KMS-11 (cell line): ENCODE measurements around the gene DENND1A.
"Not testable (repeated sequence)": the region's sequence is repeated elsewhere in the genome, so short reads cannot be mapped to it uniquely, and the experiment has no call there.

Source experiments
- H2AFZ ChIP-seq: fragments of 200-600 bp; sonication (generic); 2 replicates; pipeline ENCODE4 v1.6.1; 2016; ENCODE audit warnings: antibody characterized with exemption, mixed run types, low read depth
- H3K27ac ChIP-seq: fragments of 200-600 bp; sonication (generic); 2 replicates; pipeline ENCODE4 v1.6.1; 2016; ENCODE audit warnings: mild to moderate bottlenecking, mixed run types
- H3K27me3 ChIP-seq: fragments of 200-600 bp; sonication (generic); 2 replicates; pipeline ENCODE4 v1.6.1; 2017; ENCODE audit warnings: mild to moderate bottlenecking, low read depth, mixed run types, moderate library complexity; ENCODE audit not compliant: insufficient read depth
- H3K36me3 ChIP-seq: fragments of 200-600 bp; sonication (generic); 2 replicates; pipeline ENCODE4 v1.6.1; 2017; ENCODE audit warnings: mild to moderate bottlenecking, mixed run types; ENCODE audit not compliant: insufficient read depth
- H3K4me1 ChIP-seq: fragments of 200-600 bp; sonication (generic); 2 replicates; pipeline ENCODE4 v1.6.1; 2016; ENCODE audit warnings: mild to moderate bottlenecking, low read depth, mixed run types; ENCODE audit not compliant: poor library complexity, severe bottlenecking
- H3K4me2 ChIP-seq: fragments of 200-600 bp; sonication (generic); 2 replicates; pipeline ENCODE4 v1.7.0; 2016; ENCODE audit warnings: mild to moderate bottlenecking, mixed run types
- H3K4me3 ChIP-seq: fragments of 200-600 bp; sonication (generic); IDR thresholded peaks from 2 replicates; pipeline ENCODE4 v1.6.1; 2017; ENCODE audit warnings: low read depth, low read length, mixed read lengths; ENCODE audit not compliant: insufficient read depth
- H3K79me2 ChIP-seq: fragments of 200-600 bp; sonication (generic); 2 replicates; pipeline ENCODE4 v1.6.1; 2016; ENCODE audit warnings: low read depth, mixed run types; ENCODE audit not compliant: insufficient read depth
- H3K9ac ChIP-seq: fragments of 200-600 bp; sonication (generic); 2 replicates; pipeline ENCODE4 v1.6.1; 2016; ENCODE audit warnings: mild to moderate bottlenecking, mixed run types
- H4K20me1 ChIP-seq: fragments of 200-600 bp; sonication (generic); 2 replicates; pipeline ENCODE4 v1.6.1; 2016; ENCODE audit warnings: mild to moderate bottlenecking, mixed run types; ENCODE audit not compliant: insufficient read depth
- CTCF ChIP-seq: fragments of 200-600 bp; sonication (generic); conservative IDR thresholded peaks from 2 replicates; pipeline ENCODE4 v1.6.1; 2017; ENCODE audit warnings: low read depth, mild to moderate bottlenecking, antibody characterized with exemption, low read length, moderate library complexity, mixed read lengths

DENND1A gene

DNA sequence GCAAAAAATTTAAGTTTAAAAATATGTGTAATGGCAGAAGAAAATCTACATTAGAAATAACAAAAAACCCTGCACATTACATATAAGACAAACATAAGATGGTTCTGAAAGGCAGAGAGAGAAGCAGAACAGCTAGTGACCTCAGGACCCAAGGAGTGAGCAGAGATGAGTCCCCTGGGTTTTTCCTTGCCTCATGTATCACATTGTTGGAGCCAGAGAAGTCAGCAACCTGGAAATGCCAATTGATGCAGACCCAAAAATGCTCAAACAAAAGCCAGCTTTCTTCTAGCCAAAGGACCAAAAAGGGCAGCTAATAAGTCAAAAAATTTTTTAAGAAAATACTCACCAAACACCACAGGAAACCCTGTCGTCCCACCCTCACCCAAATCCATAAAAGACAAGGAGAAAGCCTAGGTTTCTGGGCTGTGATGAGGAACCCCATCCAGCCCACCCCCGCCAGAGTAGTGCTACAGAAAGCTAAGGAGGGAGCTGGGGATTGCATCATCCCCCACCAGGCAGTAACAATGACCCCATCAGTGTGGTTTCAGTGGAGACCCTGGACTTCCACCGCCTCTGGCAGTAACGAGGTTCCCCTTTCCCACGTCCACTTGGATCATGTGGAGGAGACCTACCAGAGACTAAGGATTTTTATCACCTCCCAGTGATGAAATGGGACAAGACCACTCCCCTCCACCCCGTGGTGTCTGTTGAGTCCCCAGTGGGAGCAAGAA, 17.6 kb downstream of the DENND1A start:
- TF ChIP-seq CTCF, result no peak
- no peaks in the 10 kb centered on the region for H4K20me1 ChIP-seq
- no peak overlapping the region for H2AFZ ChIP-seq
- no peaks in the 10 kb centered on the region for H3K36me3 ChIP-seq
- H3K27ac ChIP-seq, result no peak overlapping the region
- H3K79me2 ChIP-seq, result no peaks in the 10 kb centered on the region
- H3K4me3 ChIP-seq, result no peak overlapping the region
- H3K27me3 ChIP-seq, result no peaks in the 10 kb centered on the region
- H3K4me2 ChIP-seq, result no peak overlapping the region
- no peak overlapping the region for H3K9ac ChIP-seq
- no peaks in the 10 kb centered on the region for H3K4me1 ChIP-seq

DNA sequence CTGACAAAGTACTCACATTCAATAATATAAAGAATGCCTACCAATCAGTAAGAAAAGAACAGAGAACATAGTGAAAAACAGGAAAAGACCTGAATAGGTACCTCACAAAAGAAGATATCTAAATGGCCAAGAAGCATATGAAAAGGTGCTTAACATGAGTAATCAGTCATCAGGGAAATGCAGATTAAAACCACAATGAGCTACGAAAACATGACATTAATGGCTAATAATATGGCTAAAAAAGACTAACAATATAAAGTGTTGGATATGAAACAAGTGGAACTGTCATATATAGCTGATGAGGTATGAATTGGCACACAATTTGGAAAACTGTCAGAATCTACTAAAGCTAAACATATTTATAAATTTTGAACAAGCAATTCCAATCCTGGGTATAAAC, 18.9 kb downstream of the DENND1A start:
- Histone ChIP-seq H3K9ac (no peak overlapping the region), H2AFZ (no peak overlapping the region), H3K79me2 (no peaks in the 10 kb centered on the region), H3K36me3 (no peaks in the 10 kb centered on the region), H3K4me2 (no peak overlapping the region), H4K20me1 (no peaks in the 10 kb centered on the region), H3K27ac (no peak overlapping the region), H3K4me3 (no peak overlapping the region), H3K4me1 (no peaks in the 10 kb centered on the region), H3K27me3 (no peaks in the 10 kb centered on the region)
- no peak for TF ChIP-seq CTCF

- not testable (repeated sequence) for H3K27me3 ChIP-seq, H4K20me1 ChIP-seq, H3K4me1 ChIP-seq, H3K9ac ChIP-seq, H3K36me3 ChIP-seq, H3K4me2 ChIP-seq, H3K79me2 ChIP-seq, H3K27ac ChIP-seq, H3K4me3 ChIP-seq, H2AFZ ChIP-seq
Measured at GRCh38 chr9:123909192-123909591, 20.7 kb downstream of the DENND1A start.

DNA sequence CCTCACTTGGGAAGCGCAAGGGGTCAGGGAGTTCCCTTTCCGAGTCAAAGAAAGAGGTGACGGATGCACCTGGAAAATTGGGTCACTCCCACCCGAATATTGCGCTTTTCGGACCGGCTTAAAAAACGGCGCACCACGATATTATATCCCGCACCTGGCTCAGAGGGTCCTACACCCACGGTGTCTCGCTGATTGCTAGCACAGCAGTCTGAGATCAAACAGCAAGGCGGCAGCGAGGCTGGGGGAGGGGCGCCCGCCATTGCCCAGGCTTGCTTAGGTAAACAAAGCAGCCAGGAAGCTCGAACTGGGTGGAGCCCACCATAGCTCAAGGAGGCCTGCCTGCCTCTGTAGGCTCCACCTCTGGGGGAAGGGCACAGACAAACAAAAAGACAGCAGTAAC, 26.4 kb downstream of the DENND1A start:
- not testable (repeated sequence) for H4K20me1 ChIP-seq, H3K9ac ChIP-seq, H3K36me3 ChIP-seq, H3K79me2 ChIP-seq, H3K27ac ChIP-seq, H3K27me3 ChIP-seq, H2AFZ ChIP-seq, H3K4me2 ChIP-seq, H3K4me1 ChIP-seq, H3K4me3 ChIP-seq

DNA sequence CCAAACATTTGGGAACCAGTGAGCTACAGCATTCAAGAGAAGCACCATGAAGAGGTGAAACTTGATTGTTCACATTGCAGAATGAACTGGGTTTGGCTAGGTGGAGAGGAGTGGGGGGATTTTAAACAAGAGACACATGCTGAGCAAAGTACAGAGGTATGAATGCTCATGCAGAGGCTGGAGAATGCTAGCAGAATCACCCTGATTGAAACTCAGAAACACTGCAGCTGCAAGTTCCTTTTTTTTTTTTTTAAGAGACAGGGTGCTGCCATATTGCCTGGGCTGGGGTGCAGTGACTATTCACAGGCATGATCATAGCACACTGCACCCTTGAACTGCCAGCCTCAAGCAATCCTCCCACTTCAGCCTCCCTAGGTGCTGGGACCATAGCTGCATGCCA, 35.1 kb downstream of the DENND1A start:
- Histone ChIP-seq H3K4me3 (no peak overlapping the region), H3K79me2 (no peaks in the 10 kb centered on the region), H3K4me2 (no peak overlapping the region), H3K4me1 (no peaks in the 10 kb centered on the region), H3K36me3 (no peaks in the 10 kb centered on the region), H3K9ac (no peak overlapping the region), H3K27ac (no peak overlapping the region), H2AFZ (no peak overlapping the region), H4K20me1 (no peaks in the 10 kb centered on the region), H3K27me3 (no peaks in the 10 kb centered on the region)
- no peak for TF ChIP-seq CTCF
